Activated CD4-positive, CD25-positive, alpha-beta regulatory T cell treated with anti-CD3 and anti-CD28 coated beads, Interleukin-2, amount 50 U/mL, for 16 hours (primary cell): ENCODE results near the gene GK2.

ENCODE experiments used
- DNase-seq: peaks from one replicate; pipeline ENCODE4 v3.0.0-alpha.2; 2020; ENCODE audit warnings: low read depth, low spot score

Gene GK2

GRCh38 chr4:79408063-79408462, at the start of gene GK2:
Gene GK2, minus strand, starts transcription at chr4:79408228. Its CDS starts 28 bp downstream, at chr4:79408200.
- no peak for DNase-seq

GRCh38 chr4:79455216-79455615, 47.2 kb upstream of the GK2 start:
- DNase-seq: no peak

- no peak for DNase-seq
Measured at GRCh38 chr4:79454656-79455055, 46.6 kb upstream of the GK2 start.

GRCh38 chr4:79450053-79450452, 42.0 kb upstream of the GK2 start:
- no peak for DNase-seq

- no peak for DNase-seq
Measured at GRCh38 chr4:79446145-79446544, 38.1 kb upstream of the GK2 start.

- no peak for DNase-seq
Measured at GRCh38 chr4:79445371-79445781, 37.3 kb upstream of the GK2 start.

GRCh38 chr4:79442422-79442821, 34.4 kb upstream of the GK2 start:
- no peak for DNase-seq

- no peak for DNase-seq
Measured at GRCh38 chr4:79439489-79439888, 31.5 kb upstream of the GK2 start.

- DNase-seq: no peak
Measured at GRCh38 chr4:79431839-79432238, 23.8 kb upstream of the GK2 start.

GRCh38 chr4:79429113-79429903, 21.3 kb upstream of the GK2 start:
- DNase-seq: no peak

- no peak for DNase-seq
Measured at GRCh38 chr4:79426989-79427388, 19.0 kb upstream of the GK2 start.

GRCh38 chr4:79425586-79425985, 17.6 kb upstream of the GK2 start:
- no peak for DNase-seq

- no peak for DNase-seq
Measured at GRCh38 chr4:79421483-79421882, 13.5 kb upstream of the GK2 start.

GRCh38 chr4:79413886-79414285, 5.9 kb upstream of the GK2 start:
- no peak for DNase-seq

- DNase-seq: no peak
Measured at GRCh38 chr4:79413032-79413885, 5.2 kb upstream of the GK2 start.

GRCh38 chr4:79404666-79405065, 3.4 kb downstream of the GK2 start:
- DNase-seq: no peak

- no peak for DNase-seq
Measured at GRCh38 chr4:79403356-79403755, 4.7 kb downstream of the GK2 start.

- DNase-seq: no peak
Measured at GRCh38 chr4:79402332-79402851, 5.6 kb downstream of the GK2 start.

GRCh38 chr4:79399076-79399475, 9.0 kb downstream of the GK2 start:
- DNase-seq: no peak

GRCh38 chr4:79397951-79398350, 10.1 kb downstream of the GK2 start:
- no peak for DNase-seq

- no peak for DNase-seq
Measured at GRCh38 chr4:79396794-79397193, 11.2 kb downstream of the GK2 start.

- no peak for DNase-seq
Measured at GRCh38 chr4:79395841-79396240, 12.2 kb downstream of the GK2 start.

GRCh38 chr4:79390890-79391289, 17.1 kb downstream of the GK2 start:
- DNase-seq: no peak
